ENCODE measurements around the gene THRA. TPM values are rescaled to one million over a fixed set of nuclear protein-coding genes. Genes with fewer than 3 reads are reported as not detected.
A peak's percentile ranks its signal among the peaks of the same experiment; 100 is the strongest.

THRA gene
- total and polyA plus RNA-seq, 9 donors, result 57.3 to 75.2 (median 63.8) TPM

- Histone ChIP-seq H3K4me3 (ENCODE audit: low read length) (peak overlapping the region; percentile 49), H3K9me3 (replicated peaks; ENCODE audit: control insufficient read depth, low read depth, low read length) (no peaks in the 10 kb centered on the region), H3K27ac (ENCODE audit: low read length) (peak overlapping the region; percentile 94), H3K27me3 (ENCODE audit: control insufficient read depth, insufficient read depth, low read length) (no peaks in the 10 kb centered on the region), H3K4me1 (ENCODE audit: control insufficient read depth, insufficient read depth, low read length) (peaks cover 60% of the 10 kb centered on the region), H3K36me3 (ENCODE audit: control insufficient read depth, insufficient read depth, low read length) (no peaks in the 10 kb centered on the region)
- peak; percentile 80 for DNase-seq
- WGBS (ENCODE audit: insufficient coverage), result 23% methylated on average over 3 of the region's 5 CpGs
Measured at GRCh38 chr17:40113907-40114245, 51.1 kb downstream of the THRA start.

GRCh38 chr17:40115101-40115436 lies 52.3 kb downstream of the THRA start:
- H3K4me3 ChIP-seq (ENCODE audit: low read length), result no peak overlapping the region
- no CpG with 5 or more reads among the region's 2 CpGs for WGBS (ENCODE audit: insufficient coverage)
- no peaks in the 10 kb centered on the region for H3K9me3 ChIP-seq (replicated peaks; ENCODE audit: control insufficient read depth, low read depth, low read length)
- H3K27ac ChIP-seq (ENCODE audit: low read length), result peak overlapping the region; percentile 94
- no peak for DNase-seq
- H3K4me1 ChIP-seq (ENCODE audit: control insufficient read depth, insufficient read depth, low read length), result peaks cover 52% of the 10 kb centered on the region
- H3K27me3 ChIP-seq (ENCODE audit: control insufficient read depth, insufficient read depth, low read length), result no peaks in the 10 kb centered on the region
- H3K36me3 ChIP-seq (ENCODE audit: control insufficient read depth, insufficient read depth, low read length), result peaks cover 1% of the 10 kb centered on the region

GRCh38 chr17:40121181-40122135 lies 58.7 kb downstream of the THRA start, which contains the start of gene MSL1:
TSS of gene MSL1 (plus strand) at chr17:40121971. CDS start at chr17:40122613, 642 bp downstream.
- under 1% methylated on average over 47 of the region's 82 CpGs for WGBS (ENCODE audit: insufficient coverage)
- Histone ChIP-seq H3K9me3 (replicated peaks; ENCODE audit: control insufficient read depth, low read depth, low read length) (no peaks in the 10 kb centered on the region), H3K27ac (ENCODE audit: low read length) (peak within 1 kb of the TSS; percentile 98), H3K27me3 (ENCODE audit: control insufficient read depth, insufficient read depth, low read length) (no peaks in the 10 kb centered on the region), H3K4me3 (ENCODE audit: low read length) (peak within 1 kb of the TSS; percentile 96), H3K4me1 (ENCODE audit: control insufficient read depth, insufficient read depth, low read length) (peaks cover 22% of the 10 kb centered on the region), H3K36me3 (ENCODE audit: control insufficient read depth, insufficient read depth, low read length) (peaks cover 19% of the 10 kb centered on the region)
- DNase-seq, result peak; percentile 95

GRCh38 chr17:40122136-40122998 lies 59.6 kb downstream of the THRA start:
- Histone ChIP-seq H3K4me1 (ENCODE audit: control insufficient read depth, insufficient read depth, low read length) (peaks cover 22% of the 10 kb centered on the region), H3K36me3 (ENCODE audit: control insufficient read depth, insufficient read depth, low read length) (peaks cover 25% of the 10 kb centered on the region), H3K27ac (ENCODE audit: low read length) (peak overlapping the region; percentile 98), H3K27me3 (ENCODE audit: control insufficient read depth, insufficient read depth, low read length) (no peaks in the 10 kb centered on the region), H3K9me3 (replicated peaks; ENCODE audit: control insufficient read depth, low read depth, low read length) (no peaks in the 10 kb centered on the region), H3K4me3 (ENCODE audit: low read length) (peak overlapping the region; percentile 96)
- DNase-seq, result peak; percentile 66
- WGBS (ENCODE audit: insufficient coverage), result under 1% methylated on average over 53 of the region's 97 CpGs

DNA sequence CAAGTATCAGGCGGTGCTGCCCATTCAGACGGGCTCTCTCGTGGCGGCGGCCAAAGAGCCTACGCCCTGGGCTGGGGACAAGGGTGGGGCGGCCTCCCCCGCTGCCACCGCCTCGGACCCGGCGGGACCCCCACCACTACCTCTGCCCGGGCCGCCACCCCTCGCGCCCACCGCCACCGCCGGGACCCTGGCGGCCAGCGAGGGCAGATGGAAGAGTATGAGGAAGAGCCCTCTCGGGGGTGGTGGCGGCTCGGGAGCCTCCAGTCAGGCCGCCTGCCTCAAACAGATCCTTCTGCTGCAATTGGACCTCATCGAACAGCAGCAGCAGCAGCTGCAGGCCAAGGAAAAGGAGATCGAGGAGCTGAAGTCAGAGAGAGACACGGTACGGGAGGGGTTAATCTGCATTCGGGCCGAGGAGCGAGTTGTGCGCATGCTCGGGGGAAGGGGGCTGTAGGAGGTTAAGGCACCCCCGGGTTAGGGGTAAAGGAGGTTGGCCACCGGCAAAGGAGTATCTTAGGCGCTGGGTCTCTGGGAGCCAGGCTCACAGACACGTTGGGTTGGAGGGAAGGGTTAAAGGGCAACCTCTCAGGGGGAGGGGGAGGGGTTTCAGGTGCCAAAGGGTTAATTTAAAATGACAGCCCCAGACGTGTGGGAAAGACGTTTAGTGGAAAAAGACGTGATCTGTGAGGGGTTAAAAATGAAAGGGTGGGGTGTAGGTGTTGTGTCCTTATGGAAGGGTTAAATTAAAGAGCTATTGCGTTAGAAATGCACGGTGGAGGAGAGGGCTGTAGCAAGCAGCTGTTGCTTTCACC lies 60.4 kb downstream of the THRA start:
- 0% methylated on average over 43 of the region's 43 CpGs for WGBS (ENCODE audit: insufficient coverage)
- DNase-seq, result peak; percentile 80
- Histone ChIP-seq H3K27ac (ENCODE audit: low read length) (peak overlapping the region; percentile 85), H3K9me3 (replicated peaks; ENCODE audit: control insufficient read depth, low read depth, low read length) (no peaks in the 10 kb centered on the region), H3K27me3 (ENCODE audit: control insufficient read depth, insufficient read depth, low read length) (no peaks in the 10 kb centered on the region), H3K4me1 (ENCODE audit: control insufficient read depth, insufficient read depth, low read length) (peaks cover 22% of the 10 kb centered on the region), H3K4me3 (ENCODE audit: low read length) (peak overlapping the region; percentile 96), H3K36me3 (ENCODE audit: control insufficient read depth, insufficient read depth, low read length) (peaks cover 32% of the 10 kb centered on the region)

DNA sequence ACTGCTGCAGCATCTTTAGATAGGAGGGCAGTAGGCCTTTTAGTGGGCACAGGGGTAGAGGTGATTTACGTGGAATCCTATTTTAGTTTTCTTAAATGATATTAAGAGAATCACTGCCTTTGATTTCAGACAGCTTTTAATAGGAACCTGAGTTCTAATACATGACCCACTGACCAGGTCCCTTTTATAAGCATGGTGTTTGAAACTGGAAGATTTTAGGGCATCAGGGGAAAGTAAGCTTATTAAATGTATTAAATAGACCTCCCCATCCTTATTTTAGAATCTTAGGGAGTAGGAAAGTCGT lies 61.0 kb downstream of the THRA start:
- Histone ChIP-seq H3K4me1 (ENCODE audit: control insufficient read depth, insufficient read depth, low read length) (peaks cover 22% of the 10 kb centered on the region), H3K27ac (ENCODE audit: low read length) (peak overlapping the region; percentile 72), H3K9me3 (replicated peaks; ENCODE audit: control insufficient read depth, low read depth, low read length) (no peaks in the 10 kb centered on the region), H3K36me3 (ENCODE audit: control insufficient read depth, insufficient read depth, low read length) (peaks cover 35% of the 10 kb centered on the region), H3K27me3 (ENCODE audit: control insufficient read depth, insufficient read depth, low read length) (no peaks in the 10 kb centered on the region), H3K4me3 (ENCODE audit: low read length) (peak overlapping the region; percentile 96)
- WGBS (ENCODE audit: insufficient coverage), result no CpG with 5 or more reads among the region's 2 CpGs
- DNase-seq, result no peak

GRCh38 chr17:40124279-40125141 lies 61.7 kb downstream of the THRA start:
- Histone ChIP-seq H3K27me3 (ENCODE audit: control insufficient read depth, insufficient read depth, low read length) (no peaks in the 10 kb centered on the region), H3K4me3 (ENCODE audit: low read length) (peak overlapping the region; percentile 96), H3K36me3 (ENCODE audit: control insufficient read depth, insufficient read depth, low read length) (peaks cover 42% of the 10 kb centered on the region), H3K4me1 (ENCODE audit: control insufficient read depth, insufficient read depth, low read length) (peaks cover 22% of the 10 kb centered on the region), H3K9me3 (replicated peaks; ENCODE audit: control insufficient read depth, low read depth, low read length) (no peaks in the 10 kb centered on the region), H3K27ac (ENCODE audit: low read length) (peak overlapping the region; percentile 72)
- 0% methylated on average over 2 of the region's 9 CpGs for WGBS (ENCODE audit: insufficient coverage)
- peak; percentile 65 for DNase-seq

- Histone ChIP-seq H3K4me3 (ENCODE audit: low read length) (no peak overlapping the region), H3K9me3 (replicated peaks; ENCODE audit: control insufficient read depth, low read depth, low read length) (no peaks in the 10 kb centered on the region), H3K27me3 (ENCODE audit: control insufficient read depth, insufficient read depth, low read length) (no peaks in the 10 kb centered on the region), H3K4me1 (ENCODE audit: control insufficient read depth, insufficient read depth, low read length) (peaks cover 3% of the 10 kb centered on the region), H3K36me3 (ENCODE audit: control insufficient read depth, insufficient read depth, low read length) (peaks cover 80% of the 10 kb centered on the region), H3K27ac (ENCODE audit: low read length) (no peak overlapping the region)
- no peak for DNase-seq
- 64% methylated on average over 2 of the region's 5 CpGs for WGBS (ENCODE audit: insufficient coverage)
Measured at GRCh38 chr17:40129498-40129897, 66.7 kb downstream of the THRA start.

- Histone ChIP-seq H3K27ac (ENCODE audit: low read length) (no peak overlapping the region), H3K4me1 (ENCODE audit: control insufficient read depth, insufficient read depth, low read length) (no peaks in the 10 kb centered on the region), H3K36me3 (ENCODE audit: control insufficient read depth, insufficient read depth, low read length) (peaks cover 86% of the 10 kb centered on the region), H3K9me3 (replicated peaks; ENCODE audit: control insufficient read depth, low read depth, low read length) (no peaks in the 10 kb centered on the region), H3K4me3 (ENCODE audit: low read length) (no peak overlapping the region), H3K27me3 (ENCODE audit: control insufficient read depth, insufficient read depth, low read length) (no peaks in the 10 kb centered on the region)
- DNase-seq, result peak; percentile 68
- 100% methylated on average over 1 of the region's 7 CpGs for WGBS (ENCODE audit: insufficient coverage)
Measured at GRCh38 chr17:40130352-40131042, 67.7 kb downstream of the THRA start.

Measured in muscle of leg (tissue), 11 donors.